GM06990 (cell line): ENCODE measurements around the gene DHX15.

Experiments
- DNase-seq: peaks from one replicate; pipeline ENCODE4 v3.0.0-alpha.2; 2011; ENCODE audit not compliant: insufficient read length; ENCODE audit errors: extremely low read depth
- H3K27me3 ChIP-seq: replicated peaks from 2 replicates; pipeline ENCODE4 v1.6.0; 2011; ENCODE audit warnings: low read length; ENCODE audit not compliant: control insufficient read depth, insufficient read depth
- H3K36me3 ChIP-seq: 2 replicates; pipeline ENCODE4 v1.5.1; 2011; ENCODE audit warnings: low read length; ENCODE audit not compliant: control insufficient read depth, insufficient read depth
- H3K4me3 ChIP-seq: replicated peaks from 2 replicates; pipeline ENCODE4 v1.5.1; 2011; ENCODE audit warnings: low read depth, mild to moderate bottlenecking, control low read depth, low read length
- TF ChIP-seq, protein P1 (sequence below): IDR thresholded peaks from 2 replicates; pipeline ENCODE4 v1.5.1; 2011; ENCODE audit warnings: low read length, control low read depth, mild to moderate bottlenecking, inconsistent platforms; ENCODE audit not compliant: insufficient read depth, poor library complexity, severe bottlenecking

The DHX15 gene

GRCh38 chr4:24497221-24497620 is 87.1 kb downstream of the DHX15 start:
- Histone ChIP-seq H3K27me3 (no peaks in the 10 kb centered on the region), H3K36me3 (no peaks in the 10 kb centered on the region), H3K4me3 (no peak overlapping the region)
- no peak for DNase-seq
- TF ChIP-seq, protein P1, sequence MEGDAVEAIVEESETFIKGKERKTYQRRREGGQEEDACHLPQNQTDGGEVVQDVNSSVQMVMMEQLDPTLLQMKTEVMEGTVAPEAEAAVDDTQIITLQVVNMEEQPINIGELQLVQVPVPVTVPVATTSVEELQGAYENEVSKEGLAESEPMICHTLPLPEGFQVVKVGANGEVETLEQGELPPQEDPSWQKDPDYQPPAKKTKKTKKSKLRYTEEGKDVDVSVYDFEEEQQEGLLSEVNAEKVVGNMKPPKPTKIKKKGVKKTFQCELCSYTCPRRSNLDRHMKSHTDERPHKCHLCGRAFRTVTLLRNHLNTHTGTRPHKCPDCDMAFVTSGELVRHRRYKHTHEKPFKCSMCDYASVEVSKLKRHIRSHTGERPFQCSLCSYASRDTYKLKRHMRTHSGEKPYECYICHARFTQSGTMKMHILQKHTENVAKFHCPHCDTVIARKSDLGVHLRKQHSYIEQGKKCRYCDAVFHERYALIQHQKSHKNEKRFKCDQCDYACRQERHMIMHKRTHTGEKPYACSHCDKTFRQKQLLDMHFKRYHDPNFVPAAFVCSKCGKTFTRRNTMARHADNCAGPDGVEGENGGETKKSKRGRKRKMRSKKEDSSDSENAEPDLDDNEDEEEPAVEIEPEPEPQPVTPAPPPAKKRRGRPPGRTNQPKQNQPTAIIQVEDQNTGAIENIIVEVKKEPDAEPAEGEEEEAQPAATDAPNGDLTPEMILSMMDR = no peak

GRCh38 chr4:24496597-24496996 is 87.8 kb downstream of the DHX15 start:
- Histone ChIP-seq H3K27me3 (no peaks in the 10 kb centered on the region), H3K4me3 (no peak overlapping the region), H3K36me3 (no peaks in the 10 kb centered on the region)
- TF ChIP-seq, protein P1 = no peak
- DNase-seq = no peak

- no peak overlapping the region for H3K4me3 ChIP-seq
- TF ChIP-seq, protein P1 = no peak
- H3K36me3 ChIP-seq = no peaks in the 10 kb centered on the region
- H3K27me3 ChIP-seq = no peaks in the 10 kb centered on the region
- DNase-seq = no peak
Measured at GRCh38 chr4:24495388-24495787, 89.0 kb downstream of the DHX15 start.

- H3K36me3 ChIP-seq = no peaks in the 10 kb centered on the region
- DNase-seq = no peak
- TF ChIP-seq, protein P1 = no peak
Measured at GRCh38 chr4:24489870-24490269, 94.5 kb downstream of the DHX15 start.

GRCh38 chr4:24488399-24489164 is 95.8 kb downstream of the DHX15 start:
- DNase-seq = no peak
- no peak overlapping the region for H3K4me3 ChIP-seq
- H3K27me3 ChIP-seq = no peaks in the 10 kb centered on the region
- no peaks in the 10 kb centered on the region for H3K36me3 ChIP-seq
- TF ChIP-seq, protein P1 = peak; percentile 89

More at GRCh38 chr4:24489870-24490269, 94.5 kb downstream of the DHX15 start:
- H3K27me3 ChIP-seq = no peaks in the 10 kb centered on the region
- H3K4me3 ChIP-seq = no peak overlapping the region

DNA sequence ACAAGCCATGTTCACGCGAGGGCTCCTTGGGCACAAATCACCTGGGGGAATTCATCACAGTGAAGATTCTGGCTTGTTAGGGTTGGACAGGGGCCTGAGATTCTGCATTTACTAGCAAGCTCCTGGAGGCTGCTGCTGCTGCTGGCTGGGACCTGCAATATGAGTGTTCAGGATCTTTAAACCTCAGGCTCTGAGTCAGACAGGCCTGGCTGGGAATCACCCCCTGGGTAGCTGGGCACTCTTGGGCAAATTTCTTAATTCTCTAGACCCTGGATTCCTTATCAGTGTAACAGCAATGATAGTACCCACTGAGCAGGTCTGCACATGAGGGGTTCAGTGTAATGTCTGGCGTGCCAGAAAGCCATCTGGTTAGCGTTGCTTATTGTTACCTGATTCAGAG is 101.5 kb downstream of the DHX15 start:
- TF ChIP-seq, protein P1 = no peak
- DNase-seq = no peak
- H3K36me3 ChIP-seq = no peaks in the 10 kb centered on the region
- peaks cover 2% of the 10 kb centered on the region for H3K27me3 ChIP-seq
- H3K4me3 ChIP-seq = no peak overlapping the region
